ENCODE data around the gene ZDHHC8. TPM values are rescaled to one million over a fixed set of nuclear protein-coding genes. Genes with fewer than 3 reads are reported as not detected.

The ZDHHC8 gene
- polyA plus RNA-seq, 1 donor (not counting 4 experiments of a cell fraction or from before 2014, with no cell fraction given), result 16.0 TPM

- Histone ChIP-seq H3K4me3 (ENCODE audit: control insufficient read depth in 2 of 3, extremely low read depth in 1 of 3, insufficient read depth in 2 of 3, low read depth in 1 of 3, low read length in 3 of 3) (no peak overlapping the region), H3K9ac (ENCODE audit: control insufficient read depth, extremely low read depth, insufficient read depth, low read length) (no peak overlapping the region), H3K4me1 (ENCODE audit: control insufficient read depth, extremely low read depth, insufficient read depth, low read length) (peaks cover 13% of the 10 kb centered on the region), H3K27me3 (ENCODE audit: control insufficient read depth, extremely low read depth, insufficient read depth, low read length) (no peaks in the 10 kb centered on the region), H3K4me2 (ENCODE audit: control insufficient read depth, extremely low read depth, insufficient read depth, low read depth, low read length) (no peak overlapping the region), H3K27ac (ENCODE audit: control insufficient read depth, insufficient read depth, low read length) (no peak overlapping the region), H3K79me2 (ENCODE audit: control insufficient read depth, insufficient read depth, low read length) (peaks cover 24% of the 10 kb centered on the region), H4K20me1 (ENCODE audit: control insufficient read depth, extremely low read depth, insufficient read depth, low read length) (peaks cover 9% of the 10 kb centered on the region), H3K9me1 (ENCODE audit: control insufficient read depth, extremely low read depth, insufficient read depth, low read length) (no peaks in the 10 kb centered on the region), H2AFZ (ENCODE audit: control insufficient read depth, low read length) (no peak overlapping the region), H3K9me3 (ENCODE audit: control insufficient read depth, low read depth, low read length) (no peaks in the 10 kb centered on the region), H3K36me3 (ENCODE audit: control insufficient read depth in 2 of 2, extremely low read depth in 1 of 2, insufficient read depth in 2 of 2, low read length in 2 of 2) (peaks cover 13 to 14% of the 10 kb centered on the region in 2 experiments)
- TF ChIP-seq EZH2 (IDR thresholded peaks at IDR 0.05; ENCODE audit: low read length) (no peak), CTCF (optimal IDR thresholded peaks at IDR 0.05 in 1 of 3, IDR thresholded peaks at IDR 0.05 in 1 of 3, conservative IDR thresholded peaks at IDR 0.05 in 1 of 3; ENCODE audit: extremely low read depth in 1 of 3, insufficient read depth in 2 of 3, low read length in 3 of 3) (no peak)
- dilution Hi-C loops (cut with MboI; ENCODE audit: extremely low pct_ligation_motif_present, low sequenced_read_pairs), result no loop called here
- DNase-seq (ENCODE audit: low read depth, low spot score) (no peak), FAIRE-seq (no peak)
These were observed 1.9 kb upstream of the ZDHHC8 start for GRCh38 chr22:20129747-20130014.

GRCh38 chr22:20130319-20130718, 1.3 kb upstream of the ZDHHC8 start:
- H3K9me1 ChIP-seq (ENCODE audit: control insufficient read depth, extremely low read depth, insufficient read depth, low read length), result no peaks in the 10 kb centered on the region
- TF ChIP-seq CTCF (optimal IDR thresholded peaks at IDR 0.05 in 1 of 3, IDR thresholded peaks at IDR 0.05 in 1 of 3, conservative IDR thresholded peaks at IDR 0.05 in 1 of 3; ENCODE audit: extremely low read depth in 1 of 3, insufficient read depth in 2 of 3, low read length in 3 of 3), result peak; percentile 42 to 56 (median 48)
- TF ChIP-seq EZH2 (IDR thresholded peaks at IDR 0.05; ENCODE audit: low read length), result no peak
- no peaks in the 10 kb centered on the region for H3K9me3 ChIP-seq (ENCODE audit: control insufficient read depth, low read depth, low read length)
- H2AFZ ChIP-seq (ENCODE audit: control insufficient read depth, low read length), result no peak overlapping the region
- no peaks in the 10 kb centered on the region for H3K27me3 ChIP-seq (ENCODE audit: control insufficient read depth, extremely low read depth, insufficient read depth, low read length)
- dilution Hi-C loops (cut with MboI; ENCODE audit: extremely low pct_ligation_motif_present, low sequenced_read_pairs), result no loop called here
- H3K4me1 ChIP-seq (ENCODE audit: control insufficient read depth, extremely low read depth, insufficient read depth, low read length), result peaks cover 13% of the 10 kb centered on the region
- DNase-seq (ENCODE audit: low read depth, low spot score), result no peak
- peaks cover 7 to 10% of the 10 kb centered on the region in 2 experiments for H3K36me3 ChIP-seq (ENCODE audit: control insufficient read depth in 2 of 2, extremely low read depth in 1 of 2, insufficient read depth in 2 of 2, low read length in 2 of 2)
- H3K4me3 ChIP-seq (ENCODE audit: control insufficient read depth in 2 of 3, extremely low read depth in 1 of 3, insufficient read depth in 2 of 3, low read depth in 1 of 3, low read length in 3 of 3), result no peak overlapping the region
- H4K20me1 ChIP-seq (ENCODE audit: control insufficient read depth, extremely low read depth, insufficient read depth, low read length), result peaks cover 10% of the 10 kb centered on the region
- H3K27ac ChIP-seq (ENCODE audit: control insufficient read depth, insufficient read depth, low read length), result no peak overlapping the region
- H3K4me2 ChIP-seq (ENCODE audit: control insufficient read depth, extremely low read depth, insufficient read depth, low read depth, low read length), result no peak overlapping the region
- H3K79me2 ChIP-seq (ENCODE audit: control insufficient read depth, insufficient read depth, low read length), result peaks cover 29% of the 10 kb centered on the region
- FAIRE-seq, result no peak
- H3K9ac ChIP-seq (ENCODE audit: control insufficient read depth, extremely low read depth, insufficient read depth, low read length), result no peak overlapping the region
